ENCODE results near the gene NOTCH3. TPM values are rescaled to one million over a fixed set of nuclear protein-coding genes. Genes with fewer than 3 reads are reported as not detected.

Gene NOTCH3
- total RNA-seq, 1 experiment from 2014 or later = 0.45 TPM

DNA sequence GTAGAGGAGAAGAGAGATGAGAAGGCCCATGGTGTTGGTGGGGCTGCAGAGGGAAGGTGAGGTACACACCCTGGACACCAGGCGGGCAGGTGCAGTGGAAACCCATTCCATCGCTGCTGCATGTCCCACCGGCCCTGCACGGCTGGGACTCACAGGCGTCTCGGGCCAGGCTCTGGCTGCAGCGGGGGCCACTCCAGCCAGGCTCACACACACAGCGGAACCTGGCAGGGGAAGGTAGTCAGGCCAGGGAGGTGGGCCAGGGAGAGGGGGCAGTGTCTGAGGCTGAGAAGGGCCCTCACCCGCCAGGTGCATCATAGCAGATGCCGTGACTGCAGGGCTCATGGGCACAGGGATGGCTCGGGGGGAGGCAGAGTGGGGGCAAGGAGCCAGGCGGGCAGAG is 15.6 kb downstream of the NOTCH3 start:
- DNase-seq = no peak
- H3K36me3 ChIP-seq (ENCODE audit: insufficient read depth, low read length) = peaks cover 4% of the 10 kb centered on the region
- H2AFZ ChIP-seq (ENCODE audit: low read length) = no peak overlapping the region
- no peak overlapping the region for H3K27ac ChIP-seq (ENCODE audit: low read length)
- 0 out of 2 replicates have a peak, but pooled peaks cover 3% of the 10 kb centered on the region for H3K4me1 ChIP-seq (ENCODE audit: low read length)
- H3K9me2 ChIP-seq (replicated peaks; ENCODE audit: insufficient read depth, low read length) = no peaks in the 10 kb centered on the region
- H3K9me3 ChIP-seq (ENCODE audit: low read length) = no peaks in the 10 kb centered on the region
- H3K4me3 ChIP-seq (ENCODE audit: low read length) = no peak overlapping the region
- H3K79me2 ChIP-seq (ENCODE audit: low read length) = no peaks in the 10 kb centered on the region
- H4K20me1 ChIP-seq (ENCODE audit: insufficient read depth, low read depth, low read length) = no peaks in the 10 kb centered on the region
- H3K4me2 ChIP-seq (ENCODE audit: low read depth, low read length, poor library complexity, severe bottlenecking) = no peak overlapping the region
- no peaks in the 10 kb centered on the region for H3K27me3 ChIP-seq (ENCODE audit: low read length)
- no peak overlapping the region for H3K9ac ChIP-seq (ENCODE audit: low read length)

- H2AFZ ChIP-seq (ENCODE audit: low read length) = no peak overlapping the region
- no peak overlapping the region for H3K4me3 ChIP-seq (ENCODE audit: low read length)
- peaks cover 4% of the 10 kb centered on the region for H3K36me3 ChIP-seq (ENCODE audit: insufficient read depth, low read length)
- no peak overlapping the region for H3K9ac ChIP-seq (ENCODE audit: low read length)
- no peak for DNase-seq
- no peaks in the 10 kb centered on the region for H4K20me1 ChIP-seq (ENCODE audit: insufficient read depth, low read depth, low read length)
- H3K4me1 ChIP-seq (ENCODE audit: low read length) = 0 out of 2 replicates have a peak, but pooled peaks cover 3% of the 10 kb centered on the region
- no peaks in the 10 kb centered on the region for H3K9me2 ChIP-seq (replicated peaks; ENCODE audit: insufficient read depth, low read length)
- no peak overlapping the region for H3K27ac ChIP-seq (ENCODE audit: low read length)
- H3K79me2 ChIP-seq (ENCODE audit: low read length) = no peaks in the 10 kb centered on the region
- no peaks in the 10 kb centered on the region for H3K9me3 ChIP-seq (ENCODE audit: low read length)
- no peaks in the 10 kb centered on the region for H3K27me3 ChIP-seq (ENCODE audit: low read length)
- no peak overlapping the region for H3K4me2 ChIP-seq (ENCODE audit: low read depth, low read length, poor library complexity, severe bottlenecking)
Observed at GRCh38 chr19:15184776-15185175, 16.0 kb downstream of the NOTCH3 start.

GRCh38 chr19:15181394-15181793 is 19.4 kb downstream of the NOTCH3 start:
- no peaks in the 10 kb centered on the region for H3K27me3 ChIP-seq (ENCODE audit: low read length)
- no peak overlapping the region for H3K27ac ChIP-seq (ENCODE audit: low read length)
- H3K4me2 ChIP-seq (ENCODE audit: low read depth, low read length, poor library complexity, severe bottlenecking) = no peak overlapping the region
- H3K79me2 ChIP-seq (ENCODE audit: low read length) = no peaks in the 10 kb centered on the region
- H3K4me3 ChIP-seq (ENCODE audit: low read length) = no peak overlapping the region
- H3K9me3 ChIP-seq (ENCODE audit: low read length) = no peaks in the 10 kb centered on the region
- H3K9ac ChIP-seq (ENCODE audit: low read length) = no peak overlapping the region
- peaks cover 7% of the 10 kb centered on the region for H3K4me1 ChIP-seq (ENCODE audit: low read length)
- no peak overlapping the region for H2AFZ ChIP-seq (ENCODE audit: low read length)
- no peaks in the 10 kb centered on the region for H4K20me1 ChIP-seq (ENCODE audit: insufficient read depth, low read depth, low read length)
- no peaks in the 10 kb centered on the region for H3K36me3 ChIP-seq (ENCODE audit: insufficient read depth, low read length)
- no peaks in the 10 kb centered on the region for H3K9me2 ChIP-seq (replicated peaks; ENCODE audit: insufficient read depth, low read length)
- no peak for DNase-seq

- Histone ChIP-seq H3K27me3 (ENCODE audit: low read length) (no peaks in the 10 kb centered on the region), H3K79me2 (ENCODE audit: low read length) (no peaks in the 10 kb centered on the region), H3K4me3 (ENCODE audit: low read length) (no peak overlapping the region), H3K9me2 (replicated peaks; ENCODE audit: insufficient read depth, low read length) (no peaks in the 10 kb centered on the region), H3K36me3 (ENCODE audit: insufficient read depth, low read length) (no peaks in the 10 kb centered on the region), H2AFZ (ENCODE audit: low read length) (no peak overlapping the region), H3K4me1 (ENCODE audit: low read length) (peaks cover 7% of the 10 kb centered on the region), H3K9ac (ENCODE audit: low read length) (no peak overlapping the region), H3K4me2 (ENCODE audit: low read depth, low read length, poor library complexity, severe bottlenecking) (no peak overlapping the region), H4K20me1 (ENCODE audit: insufficient read depth, low read depth, low read length) (no peaks in the 10 kb centered on the region), H3K9me3 (ENCODE audit: low read length) (no peaks in the 10 kb centered on the region), H3K27ac (ENCODE audit: low read length) (no peak overlapping the region)
- DNase-seq = no peak
Observed at GRCh38 chr19:15180451-15181390, 20.1 kb downstream of the NOTCH3 start.

- no peaks in the 10 kb centered on the region for H3K9me2 ChIP-seq (replicated peaks; ENCODE audit: insufficient read depth, low read length)
- no peaks in the 10 kb centered on the region for H3K9me3 ChIP-seq (ENCODE audit: low read length)
- H3K4me3 ChIP-seq (ENCODE audit: low read length) = no peak overlapping the region
- H3K79me2 ChIP-seq (ENCODE audit: low read length) = no peaks in the 10 kb centered on the region
- no peaks in the 10 kb centered on the region for H3K36me3 ChIP-seq (ENCODE audit: insufficient read depth, low read length)
- H2AFZ ChIP-seq (ENCODE audit: low read length) = no peak overlapping the region
- no peak overlapping the region for H3K9ac ChIP-seq (ENCODE audit: low read length)
- no peaks in the 10 kb centered on the region for H3K27me3 ChIP-seq (ENCODE audit: low read length)
- DNase-seq = no peak
- no peaks in the 10 kb centered on the region for H4K20me1 ChIP-seq (ENCODE audit: insufficient read depth, low read depth, low read length)
- peaks cover 4% of the 10 kb centered on the region for H3K4me1 ChIP-seq (ENCODE audit: low read length)
- H3K4me2 ChIP-seq (ENCODE audit: low read depth, low read length, poor library complexity, severe bottlenecking) = no peak overlapping the region
- H3K27ac ChIP-seq (ENCODE audit: low read length) = no peak overlapping the region
Observed at GRCh38 chr19:15178629-15179308, 22.0 kb downstream of the NOTCH3 start.

- Histone ChIP-seq H3K4me2 (ENCODE audit: low read depth, low read length, poor library complexity, severe bottlenecking) (peak overlapping the region; percentile 47), H3K27ac (ENCODE audit: low read length) (no peak overlapping the region), H3K9me2 (replicated peaks; ENCODE audit: insufficient read depth, low read length) (no peaks in the 10 kb centered on the region)
Observed at GRCh38 chr19:15177269-15178116, 23.3 kb downstream of the NOTCH3 start.

GRCh38 chr19:15175609-15176008 is 25.2 kb downstream of the NOTCH3 start:
- no peak overlapping the region for H3K4me2 ChIP-seq (ENCODE audit: low read depth, low read length, poor library complexity, severe bottlenecking)
- no peaks in the 10 kb centered on the region for H3K27me3 ChIP-seq (ENCODE audit: low read length)
- no peak overlapping the region for H3K27ac ChIP-seq (ENCODE audit: low read length)
- H4K20me1 ChIP-seq (ENCODE audit: insufficient read depth, low read depth, low read length) = no peaks in the 10 kb centered on the region
- H3K9me3 ChIP-seq (ENCODE audit: low read length) = no peaks in the 10 kb centered on the region
- H3K9me2 ChIP-seq (replicated peaks; ENCODE audit: insufficient read depth, low read length) = no peaks in the 10 kb centered on the region
- 0 out of 2 replicates have a peak, but pooled peaks cover 3% of the 10 kb centered on the region for H3K36me3 ChIP-seq (ENCODE audit: insufficient read depth, low read length)
- DNase-seq = no peak
- no peak overlapping the region for H3K4me3 ChIP-seq (ENCODE audit: low read length)
- H3K4me1 ChIP-seq (ENCODE audit: low read length) = peaks cover 4% of the 10 kb centered on the region
- no peaks in the 10 kb centered on the region for H3K79me2 ChIP-seq (ENCODE audit: low read length)
- H2AFZ ChIP-seq (ENCODE audit: low read length) = no peak overlapping the region
- H3K9ac ChIP-seq (ENCODE audit: low read length) = no peak overlapping the region

More at GRCh38 chr19:15177269-15178116, 23.3 kb downstream of the NOTCH3 start:
- Histone ChIP-seq H3K4me3 (ENCODE audit: low read length) (no peak overlapping the region; the same call in 1 of the 2 replicates), H3K36me3 (ENCODE audit: insufficient read depth, low read length) (no peaks in the 10 kb centered on the region), H2AFZ (ENCODE audit: low read length) (no peak overlapping the region), H4K20me1 (ENCODE audit: insufficient read depth, low read depth, low read length) (no peaks in the 10 kb centered on the region), H3K9ac (ENCODE audit: low read length) (peak overlapping the region; percentile 42), H3K27me3 (ENCODE audit: low read length) (no peaks in the 10 kb centered on the region), H3K4me1 (ENCODE audit: low read length) (peaks cover 4% of the 10 kb centered on the region), H3K79me2 (ENCODE audit: low read length) (no peaks in the 10 kb centered on the region), H3K9me3 (ENCODE audit: low read length) (no peaks in the 10 kb centered on the region)
- peak; percentile 93 for DNase-seq
